ENCODE data around the gene ZIK1.

The ZIK1 gene

GRCh38 chr19:57563547-57563946, 20.4 kb upstream of the ZIK1 start:
- Histone ChIP-seq H3K4me3 (ENCODE audit: low read depth, low read length, poor library complexity, severe bottlenecking) (no peak overlapping the region), H3F3A (ENCODE audit: insufficient read depth, low read length) (no peaks in the 10 kb centered on the region), H3K9me3 (ENCODE audit: low read length) (peaks cover 40% of the 10 kb centered on the region), H3K79me2 (ENCODE audit: insufficient read depth, low read length) (no peaks in the 10 kb centered on the region), H3K9ac (ENCODE audit: low read length) (no peak overlapping the region), H3K27ac (ENCODE audit: low read depth, low read length, poor library complexity, severe bottlenecking) (no peak overlapping the region), H3K9me2 (ENCODE audit: low read depth, low read length) (no peaks in the 10 kb centered on the region), H3K4me2 (ENCODE audit: low read length) (no peak overlapping the region), H3K36me3 (ENCODE audit: insufficient read depth, low read length) (no peaks in the 10 kb centered on the region), H4K20me1 (ENCODE audit: insufficient read depth, low read length) (no peaks in the 10 kb centered on the region), H3K4me1 (ENCODE audit: insufficient read depth, low read length, severe bottlenecking) (peaks cover 6% of the 10 kb centered on the region), H3K27me3 (ENCODE audit: insufficient read depth, low read length) (no peaks in the 10 kb centered on the region), H2AFZ (ENCODE audit: low read length) (no peak overlapping the region)
- no peak for TF ChIP-seq EZH2 (IDR thresholded peaks at IDR 0.05; ENCODE audit: borderline replicate concordance, low read length)
- TF ChIP-seq, protein P1, sequence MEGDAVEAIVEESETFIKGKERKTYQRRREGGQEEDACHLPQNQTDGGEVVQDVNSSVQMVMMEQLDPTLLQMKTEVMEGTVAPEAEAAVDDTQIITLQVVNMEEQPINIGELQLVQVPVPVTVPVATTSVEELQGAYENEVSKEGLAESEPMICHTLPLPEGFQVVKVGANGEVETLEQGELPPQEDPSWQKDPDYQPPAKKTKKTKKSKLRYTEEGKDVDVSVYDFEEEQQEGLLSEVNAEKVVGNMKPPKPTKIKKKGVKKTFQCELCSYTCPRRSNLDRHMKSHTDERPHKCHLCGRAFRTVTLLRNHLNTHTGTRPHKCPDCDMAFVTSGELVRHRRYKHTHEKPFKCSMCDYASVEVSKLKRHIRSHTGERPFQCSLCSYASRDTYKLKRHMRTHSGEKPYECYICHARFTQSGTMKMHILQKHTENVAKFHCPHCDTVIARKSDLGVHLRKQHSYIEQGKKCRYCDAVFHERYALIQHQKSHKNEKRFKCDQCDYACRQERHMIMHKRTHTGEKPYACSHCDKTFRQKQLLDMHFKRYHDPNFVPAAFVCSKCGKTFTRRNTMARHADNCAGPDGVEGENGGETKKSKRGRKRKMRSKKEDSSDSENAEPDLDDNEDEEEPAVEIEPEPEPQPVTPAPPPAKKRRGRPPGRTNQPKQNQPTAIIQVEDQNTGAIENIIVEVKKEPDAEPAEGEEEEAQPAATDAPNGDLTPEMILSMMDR (IDR thresholded peaks at IDR 0.05; ENCODE audit: low read length): no peak

DNA sequence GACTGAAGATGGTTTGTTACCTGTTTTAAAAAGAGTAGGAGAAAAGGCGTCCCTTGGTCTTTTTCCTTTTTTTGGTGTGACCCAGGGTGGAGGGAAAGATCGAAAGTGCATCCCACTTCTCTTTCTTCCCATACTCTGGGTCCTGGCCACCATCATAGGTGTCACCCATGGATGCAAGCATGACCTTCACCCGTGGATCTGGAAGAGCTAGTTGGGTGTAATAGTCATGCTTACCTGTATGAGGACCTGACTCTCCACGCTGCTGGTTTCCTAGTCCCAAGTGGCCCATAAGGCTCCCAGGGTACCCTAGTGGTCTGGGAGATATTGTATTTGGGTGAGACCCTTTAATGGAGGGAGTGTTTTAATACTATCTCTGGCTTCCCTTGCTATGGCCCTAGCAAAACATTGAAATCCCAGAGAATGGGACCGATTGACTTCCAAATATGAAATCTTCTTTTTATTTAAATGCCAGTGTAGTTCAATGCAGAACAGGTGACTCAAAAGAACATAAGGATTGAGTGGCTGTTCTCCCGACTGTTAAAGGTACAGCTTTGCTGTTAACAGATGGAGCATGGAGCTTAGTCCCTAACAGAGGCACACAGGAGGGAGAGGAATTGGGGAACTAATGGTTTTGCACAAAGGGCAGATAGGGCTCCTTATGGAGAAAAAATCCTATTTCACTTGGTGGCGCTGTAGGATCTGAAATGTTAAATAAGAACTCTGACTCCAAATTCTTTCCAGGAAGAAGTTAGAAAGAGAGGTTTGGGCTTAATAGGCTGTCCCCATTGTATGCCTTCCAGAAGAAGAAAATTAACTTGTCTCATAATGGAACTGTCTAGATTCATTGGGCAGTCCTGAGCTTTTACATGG, 17.3 kb upstream of the ZIK1 start:
- no peaks in the 10 kb centered on the region for H3F3A ChIP-seq (ENCODE audit: insufficient read depth, low read length)
- H2AFZ ChIP-seq (ENCODE audit: low read length): no peak overlapping the region
- no peaks in the 10 kb centered on the region for H3K79me2 ChIP-seq (ENCODE audit: insufficient read depth, low read length)
- peaks cover 10% of the 10 kb centered on the region for H3K36me3 ChIP-seq (ENCODE audit: insufficient read depth, low read length)
- no peaks in the 10 kb centered on the region for H3K4me1 ChIP-seq (ENCODE audit: insufficient read depth, low read length, severe bottlenecking)
- no peaks in the 10 kb centered on the region for H3K27me3 ChIP-seq (ENCODE audit: insufficient read depth, low read length)
- no peak for TF ChIP-seq EZH2 (IDR thresholded peaks at IDR 0.05; ENCODE audit: borderline replicate concordance, low read length)
- TF ChIP-seq, protein P1 (IDR thresholded peaks at IDR 0.05; ENCODE audit: low read length): no peak
- H3K9ac ChIP-seq (ENCODE audit: low read length): no peak overlapping the region
- H3K4me2 ChIP-seq (ENCODE audit: low read length): no peak overlapping the region
- H3K9me3 ChIP-seq (ENCODE audit: low read length): peaks cover 46% of the 10 kb centered on the region
- no peaks in the 10 kb centered on the region for H3K9me2 ChIP-seq (ENCODE audit: low read depth, low read length)
- no peak overlapping the region for H3K27ac ChIP-seq (ENCODE audit: low read depth, low read length, poor library complexity, severe bottlenecking)
- H3K4me3 ChIP-seq (ENCODE audit: low read depth, low read length, poor library complexity, severe bottlenecking): no peak overlapping the region
- no peaks in the 10 kb centered on the region for H4K20me1 ChIP-seq (ENCODE audit: insufficient read depth, low read length)

DNA sequence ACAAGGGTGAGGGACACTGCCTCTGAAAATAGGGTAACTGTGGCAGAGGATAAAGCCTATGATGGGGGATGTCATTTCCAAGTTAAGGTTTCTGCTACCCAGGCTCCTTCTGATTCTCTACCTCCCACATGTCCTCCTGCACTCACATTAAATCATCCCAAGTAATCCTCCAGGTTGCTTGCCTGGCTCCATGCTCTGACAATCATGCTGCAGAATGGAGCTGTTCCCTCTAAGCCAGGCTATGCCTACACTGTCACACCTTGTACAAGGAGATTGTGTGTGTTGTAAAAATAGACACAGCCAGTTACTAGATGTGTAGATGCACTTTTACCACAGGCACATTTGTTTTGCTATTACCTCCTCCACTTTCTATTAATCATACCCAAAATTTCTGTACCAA, 13.2 kb upstream of the ZIK1 start:
- H3K79me2 ChIP-seq (ENCODE audit: insufficient read depth, low read length): no peaks in the 10 kb centered on the region
- H3K27ac ChIP-seq (ENCODE audit: low read depth, low read length, poor library complexity, severe bottlenecking): no peak overlapping the region
- peaks cover 51% of the 10 kb centered on the region for H3K36me3 ChIP-seq (ENCODE audit: insufficient read depth, low read length)
- no peaks in the 10 kb centered on the region for H4K20me1 ChIP-seq (ENCODE audit: insufficient read depth, low read length)
- no peaks in the 10 kb centered on the region for H3K9me2 ChIP-seq (ENCODE audit: low read depth, low read length)
- H3K27me3 ChIP-seq (ENCODE audit: insufficient read depth, low read length): no peaks in the 10 kb centered on the region
- no peak overlapping the region for H3K4me3 ChIP-seq (ENCODE audit: low read depth, low read length, poor library complexity, severe bottlenecking)
- no peaks in the 10 kb centered on the region for H3F3A ChIP-seq (ENCODE audit: insufficient read depth, low read length)
- no peaks in the 10 kb centered on the region for H3K4me1 ChIP-seq (ENCODE audit: insufficient read depth, low read length, severe bottlenecking)
- H2AFZ ChIP-seq (ENCODE audit: low read length): no peak overlapping the region
- no peak for TF ChIP-seq EZH2 (IDR thresholded peaks at IDR 0.05; ENCODE audit: borderline replicate concordance, low read length)
- TF ChIP-seq, protein P1 (IDR thresholded peaks at IDR 0.05; ENCODE audit: low read length): no peak
- H3K4me2 ChIP-seq (ENCODE audit: low read length): no peak overlapping the region
- peaks cover 64% of the 10 kb centered on the region for H3K9me3 ChIP-seq (ENCODE audit: low read length)
- H3K9ac ChIP-seq (ENCODE audit: low read length): no peak overlapping the region

Measured in OCI-LY1 (cell line).